ENCODE measurements around the gene ADPRHL1. TPM values are rescaled to one million over a fixed set of nuclear protein-coding genes. Genes with fewer than 3 reads are reported as not detected.

The ADPRHL1 gene
- total RNA-seq, 1 experiment from 2014 or later = 2.7 TPM

- no peak overlapping the region for H2AFZ ChIP-seq (ENCODE audit: low read length)
- Mint-ChIP-seq H3K4me1 (0 out of 4 replicates have a peak, but pooled peaks cover 0 to 7% of the 10 kb centered on the region in 2 experiments), H3K9me3 (no peaks in the 10 kb centered on the region), H3K27me3 (ENCODE audit: low read depth) (peaks cover 2% of the 10 kb centered on the region), H3K36me3 (ENCODE audit: insufficient read depth in 1 of 3, low read depth in 3 of 3) (no peaks in the 10 kb centered on the region; a peak in 1 of 7 replicates), H3K27ac (peak overlapping the region in 1 of 3 experiments; percentile 28; a peak in 1 of 7 replicates), H3K4me3 (no peak overlapping the region)
- H3K9me3 ChIP-seq (ENCODE audit: control insufficient read depth, low read depth, low read length) = no peaks in the 10 kb centered on the region
- H2BK20ac ChIP-seq (ENCODE audit: low read depth, low read length, poor library complexity, severe bottlenecking) = no peak overlapping the region
- H4K20me1 ChIP-seq (ENCODE audit: control insufficient read depth, insufficient read depth, insufficient read length) = no peaks in the 10 kb centered on the region
- no peak overlapping the region for H4K5ac ChIP-seq (ENCODE audit: insufficient read length, low read depth, low read length)
- H3K4me1 ChIP-seq (ENCODE audit: insufficient read depth, low read length) = no peaks in the 10 kb centered on the region
- no peak overlapping the region for H3K27ac ChIP-seq (ENCODE audit: insufficient read length, low read depth, low read length)
- no peak overlapping the region for H4K8ac ChIP-seq (replicated peaks; ENCODE audit: insufficient read length, low read depth, low read length)
- H3K4me2 ChIP-seq (ENCODE audit: insufficient read depth, insufficient read length, low read length) = no peak overlapping the region
- H2BK12ac ChIP-seq (ENCODE audit: insufficient read length, low read depth, low read length) = no peak overlapping the region
- H4K91ac ChIP-seq (ENCODE audit: insufficient read length, low read depth, low read length) = no peak overlapping the region
- no peaks in the 10 kb centered on the region for H3K79me1 ChIP-seq (ENCODE audit: insufficient read depth, low read depth, low read length, poor library complexity, severe bottlenecking)
- no peak overlapping the region for H3K56ac ChIP-seq (ENCODE audit: insufficient read length, low read depth, low read length)
- H2AK5ac ChIP-seq (ENCODE audit: insufficient read length, low read length) = no peak overlapping the region
- no peaks in the 10 kb centered on the region for H3K23me2 ChIP-seq (ENCODE audit: insufficient read length, low read depth, low read length, poor library complexity, severe bottlenecking)
- no peak overlapping the region for H2BK120ac ChIP-seq (ENCODE audit: low read depth, low read length, poor library complexity, severe bottlenecking)
- H3K79me2 ChIP-seq (ENCODE audit: insufficient read depth, low read length) = no peaks in the 10 kb centered on the region
- H3K9ac ChIP-seq (ENCODE audit: extremely low read depth, insufficient read length, low read length) = no peak overlapping the region
- no peak for TF ChIP-seq CTCF (conservative IDR thresholded peaks at IDR 0.05)
- H2BK5ac ChIP-seq (ENCODE audit: insufficient read length, low read length) = no peak overlapping the region
- H3K27me3 ChIP-seq (ENCODE audit: insufficient read depth, low read length) = no peaks in the 10 kb centered on the region
- no peak overlapping the region for H3K14ac ChIP-seq (ENCODE audit: insufficient read depth, low read length)
- no peak for DNase-seq
- no CpG with 5 or more reads among the region's 18 CpGs for WGBS (ENCODE audit: extremely low coverage, insufficient read length, low lambda C conversion rate)
- no peak overlapping the region for H3T11ph ChIP-seq (ENCODE audit: low read length)
- H3K23ac ChIP-seq (ENCODE audit: insufficient read length, low read depth, low read length) = no peak overlapping the region
- no peak overlapping the region for H3K4ac ChIP-seq (ENCODE audit: low read depth, low read length)
- no peak overlapping the region for H2BK15ac ChIP-seq (ENCODE audit: low read depth, low read length)
- H3K18ac ChIP-seq (ENCODE audit: insufficient read length, low read depth, low read length) = no peak overlapping the region
Measured at GRCh38 chr13:113419531-113420193, 33.6 kb downstream of the ADPRHL1 start.
